Cardiac septum (tissue), 1 donor: ENCODE measurements around the gene AGTPBP1. TPM values are rescaled to one million over a fixed set of nuclear protein-coding genes. Genes with fewer than 3 reads are reported as not detected.
A peak's percentile ranks its signal among the peaks of the same experiment; 100 is the strongest.
"Not testable (repeated sequence)": the region's sequence is repeated elsewhere in the genome, so short reads cannot be mapped to it uniquely, and the experiment has no call there.

Experiments used
- DNase-seq: peaks from one replicate; pipeline ENCODE4 v3.0.0-alpha.2; 2020; ENCODE audit warnings: low spot score
- intact Hi-C: fragments of 100-400 bp; cut with DNase I; formaldehyde crosslinking; loops from one replicate; pipeline ENCODE4 v1.14.0; 2022
- total RNA-seq: library from RNA; stranded (reverse); fragmentation: NEBNext Ultra II Directional; extraction: Animal tissue kit (Norgen Biotek cat#: 25700); gene quantifications from one replicate; pipeline ENCODE4 v1.2.1, GENCODE V29; 2021
- donor health status: DM: no; HTN: no; CAD: no.

Gene AGTPBP1
- total RNA-seq, 1 donor from 2014 or later = 39.0 TPM

GRCh38 chr9:85645909-85646627, 95.7 kb downstream of the AGTPBP1 start:
- intact Hi-C loops = no loop called here
- no peak for DNase-seq

DNA sequence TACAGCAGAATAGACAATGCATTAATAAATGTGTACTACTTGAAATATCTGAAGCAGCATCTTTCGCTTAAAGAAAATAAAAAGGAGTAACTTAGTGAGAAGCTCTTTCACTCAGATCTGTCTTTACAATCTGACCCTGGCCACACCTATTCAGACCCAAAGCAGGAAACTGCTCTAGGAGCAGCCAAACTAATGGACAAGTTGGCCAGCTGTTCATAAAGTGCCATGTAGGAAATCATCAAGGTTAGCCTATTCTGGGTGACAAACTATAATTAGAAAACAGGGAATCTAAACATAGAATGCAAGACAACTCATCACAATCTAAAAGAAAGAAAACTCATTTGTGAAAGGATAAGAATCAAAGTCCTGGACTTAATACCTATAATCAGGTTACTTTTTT, 101.3 kb downstream of the AGTPBP1 start:
- DNase-seq = no peak
- intact Hi-C loops = no loop called here

DNA sequence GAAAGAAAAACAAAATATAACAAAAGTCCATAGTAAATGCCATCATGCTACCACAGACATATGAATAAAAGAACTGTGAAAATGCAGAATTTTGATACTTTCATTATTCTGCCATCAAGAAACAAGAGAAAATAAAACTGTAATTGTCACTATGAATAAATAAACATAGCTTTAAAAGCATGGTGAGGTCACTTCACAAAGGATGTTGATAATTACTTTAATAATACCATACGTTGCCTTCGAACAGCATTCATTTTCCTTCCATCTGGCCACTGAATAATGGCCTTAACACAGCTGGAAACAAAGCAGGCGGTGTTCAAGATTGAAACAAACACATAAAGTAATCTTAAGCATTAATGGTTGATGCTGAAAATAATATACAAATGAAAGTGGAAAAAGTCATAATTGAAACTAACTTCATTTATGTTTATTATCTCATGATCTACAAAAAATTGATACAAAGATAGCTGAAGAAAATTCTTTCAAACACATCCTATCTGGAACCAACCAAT, 102.0 kb downstream of the AGTPBP1 start:
- no peak for DNase-seq
- intact Hi-C loops = no loop called here

- no peak for DNase-seq
- intact Hi-C loops = no loop called here
Measured at GRCh38 chr9:85631809-85632208, 109.9 kb downstream of the AGTPBP1 start.

GRCh38 chr9:85630676-85631075, 111.1 kb downstream of the AGTPBP1 start:
- DNase-seq = no peak
- intact Hi-C loops = no loop called here

DNA sequence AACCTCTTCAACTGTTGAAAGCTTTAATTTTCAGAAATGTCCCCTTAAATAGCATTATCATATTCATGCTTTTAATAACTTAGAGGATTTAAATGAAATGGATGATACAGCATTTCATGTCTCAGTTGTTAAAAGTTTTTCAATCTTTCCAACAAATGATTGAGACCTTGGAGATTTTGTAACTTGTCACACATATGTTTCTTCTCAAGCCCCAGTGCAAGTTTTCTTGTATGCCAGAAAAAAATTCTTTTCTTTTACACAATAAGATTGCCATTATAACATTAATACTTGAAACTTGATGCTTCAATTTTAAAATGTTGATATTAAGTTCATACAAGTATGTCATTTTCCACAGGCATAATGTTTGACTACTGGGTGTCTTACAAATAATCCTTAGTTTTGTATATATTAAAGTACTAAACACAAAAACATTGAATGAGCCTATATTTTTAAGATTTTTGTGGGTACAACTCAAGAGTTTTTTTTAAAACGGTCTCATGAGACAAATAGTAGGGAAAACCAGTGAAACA, 124.5 kb downstream of the AGTPBP1 start:
- intact Hi-C loops = no loop called here
- no peak for DNase-seq

DNA sequence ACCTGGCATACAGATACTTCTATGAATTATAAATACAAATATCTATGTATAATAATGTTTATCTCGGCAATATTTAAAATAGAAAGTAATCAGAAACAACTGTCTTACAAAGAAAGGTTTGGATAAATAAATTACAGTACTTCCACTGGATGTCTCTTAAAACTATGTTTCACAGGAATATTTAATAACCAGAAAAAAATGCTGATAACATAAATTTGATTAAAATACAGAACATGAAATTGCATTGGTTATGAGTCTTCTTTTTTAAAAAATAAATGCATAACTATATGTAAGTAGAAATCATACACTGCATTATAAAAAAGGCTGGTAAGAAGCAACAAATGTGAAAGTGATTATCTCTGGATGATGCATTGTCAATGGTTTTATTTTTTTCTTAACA, 126.0 kb downstream of the AGTPBP1 start:
- intact Hi-C loops = no loop called here
- no peak for DNase-seq

DNA sequence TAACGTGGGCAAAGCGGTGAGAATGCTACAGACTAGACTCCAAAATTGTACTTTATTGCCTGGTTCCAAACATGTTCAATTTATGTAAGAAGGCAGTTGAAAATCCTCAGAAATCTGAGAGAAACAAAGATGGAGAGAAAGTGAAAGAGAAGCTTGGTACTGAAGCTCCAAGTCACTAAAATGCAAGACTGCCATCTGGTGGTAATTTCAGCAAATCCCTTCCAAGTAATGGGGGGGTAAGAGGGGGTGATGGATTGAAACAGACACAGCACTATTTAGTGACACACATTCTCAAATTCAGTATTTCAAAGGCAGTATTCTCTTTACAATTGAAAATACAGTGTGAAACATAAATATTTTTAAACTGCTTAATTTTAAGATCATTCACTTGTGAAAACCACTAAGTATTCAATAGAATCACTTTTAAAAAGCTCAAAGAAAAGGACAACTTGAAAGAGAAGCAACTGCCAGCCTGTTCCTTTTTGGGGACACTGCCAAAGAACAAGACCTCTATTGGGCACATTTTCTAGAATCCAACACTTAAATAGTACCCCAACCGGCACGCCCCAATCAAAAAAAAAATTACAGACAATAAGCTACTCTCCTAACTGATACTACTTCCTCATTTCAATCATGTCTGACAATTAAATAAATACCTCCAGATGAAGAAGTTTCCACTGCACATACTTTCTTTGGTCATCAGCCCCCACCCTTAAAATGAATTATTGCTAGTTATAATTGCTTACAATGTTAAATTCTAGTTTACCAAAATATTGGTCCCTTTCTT, 131.5 kb downstream of the AGTPBP1 start:
- intact Hi-C loops = loop anchor here (5.0 kb wide), 1 partner anchor 1213 kb away; no protein-coding TSS in a partner anchor
- DNase-seq = no peak

DNA sequence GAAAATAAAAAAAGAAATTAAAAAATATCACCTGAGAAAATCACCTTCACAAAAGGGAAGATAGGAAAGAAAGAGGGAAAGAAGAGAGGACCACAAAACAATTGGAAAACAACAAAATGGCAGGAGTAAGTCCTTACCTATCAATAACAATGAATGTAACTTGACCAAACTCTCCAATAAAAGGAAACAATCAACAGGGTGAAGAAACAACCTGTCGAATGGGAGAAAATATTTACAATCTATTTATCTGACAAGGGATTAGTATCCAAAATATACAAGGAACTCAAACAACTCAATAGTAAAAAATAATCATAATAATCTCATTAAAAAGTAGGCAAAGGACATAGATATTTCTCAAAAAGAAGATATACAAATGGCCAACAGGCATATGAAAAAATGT, 135.8 kb downstream of the AGTPBP1 start:
- no peak for DNase-seq
- intact Hi-C loops = no loop called here

DNA sequence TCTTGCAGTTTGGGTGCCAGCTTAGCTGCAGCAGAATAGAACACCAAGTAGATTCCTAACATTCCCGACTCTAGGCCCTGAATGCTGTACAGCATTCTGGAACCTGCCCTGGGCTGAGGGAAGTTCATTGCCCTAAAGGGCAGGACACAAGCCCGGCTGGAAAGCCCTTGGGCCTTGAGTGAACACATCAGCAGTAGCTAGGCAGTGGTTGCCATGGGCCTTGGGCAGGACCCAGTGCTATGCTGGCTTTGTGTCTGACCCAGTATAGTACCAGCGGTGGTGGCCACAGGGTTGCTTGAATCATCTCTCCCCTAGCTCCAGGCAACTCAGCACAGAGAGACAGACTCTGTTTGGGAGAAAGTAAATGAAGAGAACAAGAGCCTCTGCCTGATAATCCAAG, 137.8 kb downstream of the AGTPBP1 start:
- intact Hi-C loops = no loop called here
- no peak for DNase-seq

DNA sequence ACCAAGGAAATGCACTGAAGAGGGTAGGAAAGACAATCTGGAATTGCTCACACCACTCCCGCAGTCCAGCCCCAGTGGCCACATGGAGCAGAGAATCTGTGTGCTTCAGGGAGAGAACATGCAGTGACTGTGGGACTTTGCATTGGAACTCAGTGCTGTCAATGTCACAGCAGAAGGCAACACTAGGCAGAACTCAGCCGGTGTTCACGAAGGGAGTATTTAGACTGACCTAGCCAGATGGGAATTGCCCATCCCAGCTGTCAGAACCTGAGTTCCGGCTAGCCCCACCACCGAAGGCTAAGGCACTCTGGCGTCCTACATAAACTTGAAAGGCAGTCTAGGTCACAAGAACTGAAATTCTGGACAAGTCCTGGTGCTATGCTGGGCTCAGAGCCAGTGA, 139.0 kb downstream of the AGTPBP1 start:
- no peak for DNase-seq
- intact Hi-C loops = no loop called here

- DNase-seq = peak; percentile 79
- intact Hi-C loops = no loop called here
Measured at GRCh38 chr9:85600675-85601263, 141.0 kb downstream of the AGTPBP1 start.

- DNase-seq = no peak
- intact Hi-C loops = no loop called here
Measured at GRCh38 chr9:85599540-85600105, 142.1 kb downstream of the AGTPBP1 start.

DNA sequence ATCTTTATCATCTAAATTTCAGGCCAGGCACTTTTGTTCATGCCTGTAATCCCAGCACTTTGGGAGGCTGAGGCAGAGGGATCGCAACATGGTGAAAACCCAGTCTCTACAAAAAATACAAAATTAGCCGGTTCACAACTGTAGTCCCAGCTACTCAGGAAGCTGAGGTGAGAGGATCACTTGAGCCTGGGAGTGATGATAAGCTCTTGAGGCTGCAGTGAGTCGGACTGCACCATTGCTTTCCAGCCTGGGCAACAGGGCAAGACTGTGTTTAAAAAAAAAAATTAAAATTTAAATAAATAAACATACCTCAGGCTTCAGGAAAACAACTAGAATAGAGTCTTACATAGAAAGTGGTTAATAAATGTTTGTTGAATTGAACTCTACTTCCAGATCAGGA, 147.4 kb downstream of the AGTPBP1 start:
- no peak for DNase-seq
- intact Hi-C loops = no loop called here

DNA sequence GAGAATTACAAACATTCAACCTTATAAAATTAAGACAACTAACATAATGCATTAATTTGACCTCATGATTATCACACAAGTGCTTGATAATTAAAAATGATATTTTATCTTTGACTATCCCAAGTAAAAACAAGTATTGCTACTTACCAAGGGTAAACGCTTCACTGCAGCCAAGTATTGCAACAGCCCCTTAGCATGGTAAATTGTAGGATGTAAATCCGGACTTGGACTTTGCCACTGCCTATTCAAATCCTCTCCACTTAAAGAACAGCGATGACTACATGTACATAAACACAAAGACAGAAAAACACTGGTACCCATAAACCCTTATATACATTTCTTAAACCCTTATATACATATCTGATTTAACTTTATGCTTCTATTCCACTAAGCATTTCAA, 155.1 kb downstream of the AGTPBP1 start:
- intact Hi-C loops = no loop called here
- no peak for DNase-seq

GRCh38 chr9:85577353-85577952, 164.3 kb downstream of the AGTPBP1 start:
- intact Hi-C loops = no loop called here
- DNase-seq = no peak

- DNase-seq = no peak
- intact Hi-C loops = no loop called here
Measured at GRCh38 chr9:85575868-85576267, 165.9 kb downstream of the AGTPBP1 start.

- intact Hi-C loops, DNase-seq: not testable (repeated sequence)
Measured at GRCh38 chr9:85573546-85573945, 168.2 kb downstream of the AGTPBP1 start.

DNA sequence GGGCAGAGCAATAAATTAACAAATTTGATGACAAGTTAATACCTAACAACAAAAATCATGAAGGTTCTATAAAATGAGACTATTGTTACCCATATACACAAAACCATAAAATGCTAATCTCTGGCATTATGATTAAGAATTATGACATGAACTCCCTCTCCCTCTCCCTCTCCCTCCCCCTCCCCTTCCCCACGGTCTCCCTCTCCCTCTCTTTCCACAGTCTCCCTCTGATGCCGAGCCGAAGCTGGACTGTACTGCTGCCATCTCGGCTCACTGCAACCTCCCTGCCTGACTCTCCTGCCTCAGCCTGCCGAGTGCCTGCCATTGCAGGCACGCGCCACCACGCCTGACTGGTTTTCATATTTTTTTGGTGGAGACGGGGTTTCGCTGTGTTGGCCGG, 168.8 kb downstream of the AGTPBP1 start:
- DNase-seq = not testable (repeated sequence)

GRCh38 chr9:85569988-85570387, 171.8 kb downstream of the AGTPBP1 start:
- no peak for DNase-seq
- intact Hi-C loops = no loop called here

More for the DNA sequence above, 168.8 kb downstream of the AGTPBP1 start:
- intact Hi-C loops = not testable (repeated sequence)
